ENCODE results near the gene NOL6.

NOL6 gene

GRCh38 chr9:33438926-33439680 is 34.6 kb downstream of the NOL6 start:
- H3K27ac ChIP-seq = no peak overlapping the region
- TF ChIP-seq CTCF (conservative IDR thresholded peaks at IDR 0.05) = no peak

- TF ChIP-seq CTCF (conservative IDR thresholded peaks at IDR 0.05) = no peak
- no peak overlapping the region for H3K27ac ChIP-seq
Observed at GRCh38 chr9:33437898-33438297, 35.8 kb downstream of the NOL6 start.

- no peak for TF ChIP-seq CTCF (conservative IDR thresholded peaks at IDR 0.05)
- H3K27ac ChIP-seq = no peak overlapping the region
Observed at GRCh38 chr9:33437205-33437604, 36.5 kb downstream of the NOL6 start.

GRCh38 chr9:33436445-33436844 is 37.3 kb downstream of the NOL6 start:
- no peak for TF ChIP-seq CTCF (conservative IDR thresholded peaks at IDR 0.05)
- no peak overlapping the region for H3K27ac ChIP-seq

GRCh38 chr9:33435821-33436277 is 37.9 kb downstream of the NOL6 start:
- TF ChIP-seq CTCF (conservative IDR thresholded peaks at IDR 0.05) = no peak
- H3K27ac ChIP-seq = no peak overlapping the region

- H3K27ac ChIP-seq = no peak overlapping the region
- TF ChIP-seq CTCF (conservative IDR thresholded peaks at IDR 0.05) = no peak
Observed at GRCh38 chr9:33434317-33435105, 39.2 kb downstream of the NOL6 start.

GRCh38 chr9:33433871-33434270 is 39.9 kb downstream of the NOL6 start:
- no peak overlapping the region for H3K27ac ChIP-seq
- TF ChIP-seq CTCF (conservative IDR thresholded peaks at IDR 0.05) = no peak

Data from VCaP (cell line).